ENCODE results near the gene USP14.

The USP14 gene

GRCh38 chr18:179499-179898 lies 21.1 kb downstream of the USP14 start:
- no peak for DNase-seq (ENCODE audit: low read depth)
- TF ChIP-seq CTCF (IDR thresholded peaks at IDR 0.05; ENCODE audit: low read depth, low read length, missing control alignments), result no peak
- no peak overlapping the region for H3K4me3 ChIP-seq (ENCODE audit: low read depth, low read length)

GRCh38 chr18:181711-182110 lies 23.4 kb downstream of the USP14 start:
- no peak for DNase-seq (ENCODE audit: low read depth)
- H3K4me3 ChIP-seq (ENCODE audit: low read depth, low read length), result no peak overlapping the region
- no peak for TF ChIP-seq CTCF (IDR thresholded peaks at IDR 0.05; ENCODE audit: low read depth, low read length, missing control alignments)

- no peak for TF ChIP-seq CTCF (IDR thresholded peaks at IDR 0.05; ENCODE audit: low read depth, low read length, missing control alignments)
- H3K4me3 ChIP-seq (ENCODE audit: low read depth, low read length), result no peak overlapping the region
- no peak for DNase-seq (ENCODE audit: low read depth)
Observed at GRCh38 chr18:183769-184168, 25.4 kb downstream of the USP14 start.

- TF ChIP-seq CTCF (IDR thresholded peaks at IDR 0.05; ENCODE audit: low read depth, low read length, missing control alignments), result no peak
- no peak overlapping the region for H3K4me3 ChIP-seq (ENCODE audit: low read depth, low read length)
- no peak for DNase-seq (ENCODE audit: low read depth)
Observed at GRCh38 chr18:189254-189653, 30.9 kb downstream of the USP14 start.

- no peak for DNase-seq (ENCODE audit: low read depth)
- no peak overlapping the region for H3K4me3 ChIP-seq (ENCODE audit: low read depth, low read length)
- TF ChIP-seq CTCF (IDR thresholded peaks at IDR 0.05; ENCODE audit: low read depth, low read length, missing control alignments), result no peak
Observed at GRCh38 chr18:191725-192124, 33.4 kb downstream of the USP14 start.

- no peak for DNase-seq (ENCODE audit: low read depth)
- H3K4me3 ChIP-seq (ENCODE audit: low read depth, low read length), result no peak overlapping the region
- no peak for TF ChIP-seq CTCF (IDR thresholded peaks at IDR 0.05; ENCODE audit: low read depth, low read length, missing control alignments)
Observed at GRCh38 chr18:192801-193200, 34.4 kb downstream of the USP14 start.

- H3K4me3 ChIP-seq (ENCODE audit: low read depth, low read length), result no peak overlapping the region
- no peak for DNase-seq (ENCODE audit: low read depth)
- TF ChIP-seq CTCF (IDR thresholded peaks at IDR 0.05; ENCODE audit: low read depth, low read length, missing control alignments), result no peak
Observed at GRCh38 chr18:195651-196050, 37.3 kb downstream of the USP14 start.
